ENCODE measurements around the gene ZNF835. TPM values are rescaled to one million over a fixed set of nuclear protein-coding genes. Genes with fewer than 3 reads are reported as not detected.
A peak's percentile ranks its signal among the peaks of the same experiment; 100 is the strongest.

ZNF835 gene
- total RNA-seq, 2 donors from 2014 or later, result 4.0 to 4.2 TPM

DNA sequence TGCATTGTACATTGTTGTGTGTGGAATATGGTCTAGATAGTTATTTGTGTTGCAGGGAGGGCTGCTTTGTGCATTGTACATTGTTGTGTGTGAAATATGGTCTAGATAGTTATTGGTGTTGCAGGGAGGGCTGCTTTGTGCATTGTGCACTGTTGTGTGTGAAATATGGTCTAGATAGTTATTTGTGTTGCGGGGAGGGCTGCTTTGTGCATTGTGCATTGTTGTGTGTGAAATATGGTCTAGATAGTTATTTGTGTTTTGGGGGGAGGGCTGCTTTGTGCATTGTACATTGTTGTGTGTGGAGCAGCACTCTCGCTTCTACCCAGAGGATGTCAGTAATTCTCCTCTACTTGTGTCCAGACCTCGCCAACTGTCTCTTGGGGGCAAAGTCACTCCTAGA, 36.3 kb upstream of the ZNF835 start:
- no peak for ATAC-seq
- no peak for DNase-seq
- no peaks in the 10 kb centered on the region for H3K36me3 ChIP-seq (replicated peaks in 1 of 2; ENCODE audit: insufficient read depth in 1 of 2, low read depth in 2 of 2)
- H3K4me1 ChIP-seq, result no peaks in the 10 kb centered on the region
- TF ChIP-seq POLR2A (IDR thresholded peaks at IDR 0.05), result no peak
- no peak for TF ChIP-seq CTCF (IDR thresholded peaks at IDR 0.05)
- H3K27me3 ChIP-seq, result no peaks in the 10 kb centered on the region
- intact Hi-C loops (cut with DNase I), result no loop called here
- H3K27ac ChIP-seq, result no peak overlapping the region
- no peaks in the 10 kb centered on the region for H3K9me3 ChIP-seq
- H3K4me3 ChIP-seq, result no peak overlapping the region
- 48 to 74% methylated on average over 3 of the region's 3 CpGs for WGBS, 2 donors

- no peak overlapping the region for H3K4me3 ChIP-seq
- 45 to 59% methylated on average over 1 of the region's 1 CpG for WGBS, 2 donors
- ATAC-seq (no peak), DNase-seq (no peak)
- no peaks in the 10 kb centered on the region for H3K36me3 ChIP-seq (replicated peaks in 1 of 2; ENCODE audit: insufficient read depth in 1 of 2, low read depth in 2 of 2)
- no peaks in the 10 kb centered on the region for H3K9me3 ChIP-seq
- intact Hi-C loops (cut with DNase I), result no loop called here
- no peak overlapping the region for H3K27ac ChIP-seq
- H3K27me3 ChIP-seq, result no peaks in the 10 kb centered on the region
- H3K4me1 ChIP-seq, result no peaks in the 10 kb centered on the region
- no peak for TF ChIP-seq POLR2A (IDR thresholded peaks at IDR 0.05)
- no peak for TF ChIP-seq CTCF (IDR thresholded peaks at IDR 0.05)
Observed at GRCh38 chr19:56705939-56706338, 34.4 kb upstream of the ZNF835 start.

GRCh38 chr19:56701895-56702294, 30.3 kb upstream of the ZNF835 start:
- no peak for TF ChIP-seq CTCF (IDR thresholded peaks at IDR 0.05)
- Histone ChIP-seq H3K4me3 (no peak overlapping the region), H3K27me3 (no peaks in the 10 kb centered on the region), H3K9me3 (no peaks in the 10 kb centered on the region), H3K36me3 (replicated peaks in 1 of 2; ENCODE audit: insufficient read depth in 1 of 2, low read depth in 2 of 2) (no peaks in the 10 kb centered on the region), H3K4me1 (no peaks in the 10 kb centered on the region), H3K27ac (no peak overlapping the region)
- ATAC-seq, result no peak
- intact Hi-C loops (cut with DNase I), result no loop called here
- DNase-seq, result no peak
- WGBS, 2 donors, result 36 to 41% methylated on average over 1 of the region's 1 CpG

DNA sequence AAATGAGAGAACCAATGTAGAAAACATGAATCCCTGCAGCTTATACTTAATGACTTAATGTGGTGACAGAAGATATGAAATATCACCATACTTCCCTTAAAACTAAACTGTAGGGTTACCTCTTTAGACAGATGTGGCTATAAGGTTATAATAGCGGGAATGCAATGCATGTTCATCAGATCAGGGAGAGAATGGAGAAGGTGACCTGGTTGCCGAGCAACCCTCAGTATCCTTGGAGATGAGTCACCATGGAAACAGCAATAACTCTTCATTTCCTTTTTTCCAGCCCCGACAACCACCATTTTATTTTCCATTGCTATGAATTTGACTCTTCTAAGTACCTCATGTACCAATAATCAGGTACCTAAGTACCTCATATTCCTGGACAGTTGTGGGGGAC, 28.0 kb upstream of the ZNF835 start:
- Histone ChIP-seq H3K36me3 (replicated peaks in 1 of 2; ENCODE audit: insufficient read depth in 1 of 2, low read depth in 2 of 2) (no peaks in the 10 kb centered on the region), H3K27me3 (no peaks in the 10 kb centered on the region), H3K4me1 (no peaks in the 10 kb centered on the region), H3K4me3 (no peak overlapping the region), H3K9me3 (no peaks in the 10 kb centered on the region), H3K27ac (no peak overlapping the region)
- DNase-seq (no peak), ATAC-seq (no peak)
- TF ChIP-seq POLR2A (IDR thresholded peaks at IDR 0.05) (no peak), CTCF (IDR thresholded peaks at IDR 0.05) (no peak)
- intact Hi-C loops (cut with DNase I), result no loop called here
- 61 to 76% methylated on average over 3 of the region's 3 CpGs for WGBS, 2 donors

DNA sequence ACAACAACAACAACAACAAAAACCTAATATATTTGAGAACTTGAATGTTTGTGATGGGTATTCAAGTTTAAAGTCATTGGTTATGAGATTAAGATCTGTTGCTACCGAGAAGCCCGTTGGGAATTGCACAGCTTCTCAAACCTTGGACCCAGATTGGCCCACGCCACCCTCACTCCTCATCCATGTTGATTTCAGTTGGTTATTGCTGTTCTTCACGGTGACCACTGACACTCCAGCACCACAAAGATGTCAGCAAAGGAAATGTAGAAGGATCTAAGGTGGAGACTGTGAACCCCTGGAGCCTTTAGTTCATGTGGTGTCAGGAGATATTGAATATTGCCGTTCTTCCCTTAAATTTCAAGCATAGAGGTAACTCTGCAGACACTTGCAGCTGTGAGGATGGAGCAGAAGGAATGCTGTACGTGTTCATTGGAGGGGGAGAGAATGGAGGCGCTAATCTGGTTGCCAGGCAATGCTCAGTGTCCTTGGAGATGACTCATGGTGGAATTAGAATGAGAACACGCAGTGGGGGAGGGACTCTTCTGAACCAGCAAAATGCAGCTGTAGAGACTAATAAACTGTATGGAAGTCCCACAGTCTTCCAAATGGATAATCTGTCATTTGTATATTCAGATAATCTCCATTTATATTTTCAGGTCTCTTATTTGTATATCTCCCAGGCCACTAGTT, 20.8 kb upstream of the ZNF835 start:
- H3K4me3 ChIP-seq, result no peak overlapping the region
- no peaks in the 10 kb centered on the region for H3K27me3 ChIP-seq
- TF ChIP-seq POLR2A (IDR thresholded peaks at IDR 0.05), result no peak
- no peak for TF ChIP-seq CTCF (IDR thresholded peaks at IDR 0.05)
- H3K36me3 ChIP-seq (replicated peaks in 1 of 2; ENCODE audit: insufficient read depth in 1 of 2, low read depth in 2 of 2), result no peaks in the 10 kb centered on the region
- no peak for ATAC-seq
- intact Hi-C loops (cut with DNase I), result no loop called here
- 56% methylated on average over 8 of the region's 8 CpGs for WGBS, 2 donors
- no peaks in the 10 kb centered on the region for H3K4me1 ChIP-seq
- no peaks in the 10 kb centered on the region for H3K9me3 ChIP-seq
- peak in 2 of 4 donors; percentile 30 to 34 for DNase-seq
- no peak overlapping the region for H3K27ac ChIP-seq

Measured in body of pancreas (tissue), 4 donors.